ENCODE measurements around the gene OR6N2. TPM values are rescaled to one million over a fixed set of nuclear protein-coding genes. Genes with fewer than 3 reads are reported as not detected.

Gene OR6N2
- total and polyA plus RNA-seq, 2 donors (not counting 1 experiment from before 2014, with no cell fraction given) = not detected

GRCh38 chr1:158814970-158815369, 34.0 kb upstream of the OR6N2 start:
- H3K9ac ChIP-seq (ENCODE audit: insufficient read depth, low read length) = no peak overlapping the region
- H2AFZ ChIP-seq (ENCODE audit: low read length) = no peak overlapping the region
- no peaks in the 10 kb centered on the region for H3K9me3 ChIP-seq (ENCODE audit: control insufficient read depth, insufficient read depth, low read depth, low read length)
- no peak overlapping the region for H3K4me2 ChIP-seq (ENCODE audit: extremely low read depth, insufficient read depth, low read length)
- H3K79me2 ChIP-seq (ENCODE audit: control insufficient read depth, insufficient read depth, low read length) = no peaks in the 10 kb centered on the region
- DNase-seq (ENCODE audit: low read depth in 2 of 2) = no peak
- H3K4me1 ChIP-seq (ENCODE audit: control insufficient read depth, extremely low read depth, insufficient read depth, low read length) = no peaks in the 10 kb centered on the region
- H3K4me3 ChIP-seq (replicated peaks in 1 of 4; ENCODE audit: control extremely low read depth in 1 of 4, insufficient read depth in 1 of 4, low read depth in 3 of 4, low read length in 4 of 4) = no peak overlapping the region
- H3K27me3 ChIP-seq (ENCODE audit: control insufficient read depth, insufficient read depth, low read length) = no peaks in the 10 kb centered on the region
- H3K36me3 ChIP-seq (ENCODE audit: control insufficient read depth, insufficient read depth, low read length) = no peaks in the 10 kb centered on the region
- no peak overlapping the region for H3K27ac ChIP-seq (ENCODE audit: insufficient read depth, low read length)
- no peaks in the 10 kb centered on the region for H4K20me1 ChIP-seq (ENCODE audit: control insufficient read depth, extremely low read depth, insufficient read depth, low read length)
- TF ChIP-seq, protein P1, sequence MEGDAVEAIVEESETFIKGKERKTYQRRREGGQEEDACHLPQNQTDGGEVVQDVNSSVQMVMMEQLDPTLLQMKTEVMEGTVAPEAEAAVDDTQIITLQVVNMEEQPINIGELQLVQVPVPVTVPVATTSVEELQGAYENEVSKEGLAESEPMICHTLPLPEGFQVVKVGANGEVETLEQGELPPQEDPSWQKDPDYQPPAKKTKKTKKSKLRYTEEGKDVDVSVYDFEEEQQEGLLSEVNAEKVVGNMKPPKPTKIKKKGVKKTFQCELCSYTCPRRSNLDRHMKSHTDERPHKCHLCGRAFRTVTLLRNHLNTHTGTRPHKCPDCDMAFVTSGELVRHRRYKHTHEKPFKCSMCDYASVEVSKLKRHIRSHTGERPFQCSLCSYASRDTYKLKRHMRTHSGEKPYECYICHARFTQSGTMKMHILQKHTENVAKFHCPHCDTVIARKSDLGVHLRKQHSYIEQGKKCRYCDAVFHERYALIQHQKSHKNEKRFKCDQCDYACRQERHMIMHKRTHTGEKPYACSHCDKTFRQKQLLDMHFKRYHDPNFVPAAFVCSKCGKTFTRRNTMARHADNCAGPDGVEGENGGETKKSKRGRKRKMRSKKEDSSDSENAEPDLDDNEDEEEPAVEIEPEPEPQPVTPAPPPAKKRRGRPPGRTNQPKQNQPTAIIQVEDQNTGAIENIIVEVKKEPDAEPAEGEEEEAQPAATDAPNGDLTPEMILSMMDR (conservative IDR thresholded peaks at IDR 0.05 in 1 of 2, IDR thresholded peaks at IDR 0.05 in 1 of 2; ENCODE audit: low read depth in 1 of 2, low read length in 2 of 2) = no peak
- TF ChIP-seq EZH2 (IDR thresholded peaks at IDR 0.05; ENCODE audit: low read length, missing control alignments) = no peak

DNA sequence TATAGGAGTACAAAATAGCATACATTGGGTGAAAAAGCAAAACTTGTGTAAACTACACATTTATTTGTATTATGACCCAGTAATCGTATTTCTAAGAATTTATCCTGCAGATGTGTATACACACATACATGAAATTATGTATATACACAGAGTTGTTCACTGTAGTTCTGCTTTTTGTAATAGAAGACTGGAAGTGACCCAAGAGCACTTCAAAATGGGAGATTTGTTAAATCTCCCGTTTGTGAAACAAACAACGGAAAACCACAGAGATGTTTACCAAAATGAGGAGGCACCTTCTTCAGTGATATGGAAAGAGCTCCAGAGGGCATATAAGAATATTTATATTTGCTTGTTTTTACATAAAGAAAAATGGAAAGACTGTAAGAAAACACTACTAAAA, 32.2 kb upstream of the OR6N2 start:
- H3K36me3 ChIP-seq (ENCODE audit: control insufficient read depth, insufficient read depth, low read length) = no peaks in the 10 kb centered on the region
- no peak for DNase-seq (ENCODE audit: low read depth in 2 of 2)
- H3K79me2 ChIP-seq (ENCODE audit: control insufficient read depth, insufficient read depth, low read length) = no peaks in the 10 kb centered on the region
- H3K4me2 ChIP-seq (ENCODE audit: extremely low read depth, insufficient read depth, low read length) = no peak overlapping the region
- no peaks in the 10 kb centered on the region for H3K9me3 ChIP-seq (ENCODE audit: control insufficient read depth, insufficient read depth, low read depth, low read length)
- H2AFZ ChIP-seq (ENCODE audit: low read length) = no peak overlapping the region
- H3K9ac ChIP-seq (ENCODE audit: insufficient read depth, low read length) = no peak overlapping the region
- H3K4me1 ChIP-seq (ENCODE audit: control insufficient read depth, extremely low read depth, insufficient read depth, low read length) = no peaks in the 10 kb centered on the region
- no peak overlapping the region for H3K4me3 ChIP-seq (replicated peaks in 1 of 4; ENCODE audit: control extremely low read depth in 1 of 4, insufficient read depth in 1 of 4, low read depth in 3 of 4, low read length in 4 of 4)
- H4K20me1 ChIP-seq (ENCODE audit: control insufficient read depth, extremely low read depth, insufficient read depth, low read length) = no peaks in the 10 kb centered on the region
- H3K27ac ChIP-seq (ENCODE audit: insufficient read depth, low read length) = no peak overlapping the region
- no peaks in the 10 kb centered on the region for H3K27me3 ChIP-seq (ENCODE audit: control insufficient read depth, insufficient read depth, low read length)
- TF ChIP-seq, protein P1 (conservative IDR thresholded peaks at IDR 0.05 in 1 of 2, IDR thresholded peaks at IDR 0.05 in 1 of 2; ENCODE audit: low read depth in 1 of 2, low read length in 2 of 2) = no peak
- TF ChIP-seq EZH2 (IDR thresholded peaks at IDR 0.05; ENCODE audit: low read length, missing control alignments) = no peak

DNA sequence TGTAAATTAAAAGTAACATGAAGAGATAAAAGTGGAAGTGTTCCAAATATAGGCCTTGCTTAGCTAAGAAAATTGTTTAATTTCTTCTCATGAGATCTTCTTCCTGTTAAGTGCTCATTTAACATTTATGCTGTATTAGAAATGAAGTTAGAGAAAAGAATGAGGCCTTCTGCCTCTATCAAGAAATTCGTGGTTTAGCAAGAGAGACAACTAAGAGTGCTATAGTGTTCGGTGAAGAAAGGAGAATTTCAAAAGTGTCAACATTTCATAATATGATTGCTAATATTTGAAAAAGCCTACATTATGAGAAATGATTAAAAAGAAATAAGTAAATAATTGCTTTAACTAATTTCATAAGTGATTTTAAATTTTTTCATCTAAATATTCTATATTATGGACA, 31.3 kb upstream of the OR6N2 start:
- DNase-seq (ENCODE audit: low read depth in 2 of 2) = no peak
- no peak overlapping the region for H3K4me3 ChIP-seq (replicated peaks in 1 of 4; ENCODE audit: control extremely low read depth in 1 of 4, insufficient read depth in 1 of 4, low read depth in 3 of 4, low read length in 4 of 4)
- H3K4me2 ChIP-seq (ENCODE audit: extremely low read depth, insufficient read depth, low read length) = no peak overlapping the region
- no peaks in the 10 kb centered on the region for H3K27me3 ChIP-seq (ENCODE audit: control insufficient read depth, insufficient read depth, low read length)
- H3K9ac ChIP-seq (ENCODE audit: insufficient read depth, low read length) = no peak overlapping the region
- H3K36me3 ChIP-seq (ENCODE audit: control insufficient read depth, insufficient read depth, low read length) = no peaks in the 10 kb centered on the region
- TF ChIP-seq, protein P1 (conservative IDR thresholded peaks at IDR 0.05 in 1 of 2, IDR thresholded peaks at IDR 0.05 in 1 of 2; ENCODE audit: low read depth in 1 of 2, low read length in 2 of 2) = no peak
- TF ChIP-seq EZH2 (IDR thresholded peaks at IDR 0.05; ENCODE audit: low read length, missing control alignments) = no peak
- H3K4me1 ChIP-seq (ENCODE audit: control insufficient read depth, extremely low read depth, insufficient read depth, low read length) = no peaks in the 10 kb centered on the region
- no peaks in the 10 kb centered on the region for H4K20me1 ChIP-seq (ENCODE audit: control insufficient read depth, extremely low read depth, insufficient read depth, low read length)
- no peak overlapping the region for H2AFZ ChIP-seq (ENCODE audit: low read length)
- H3K9me3 ChIP-seq (ENCODE audit: control insufficient read depth, insufficient read depth, low read depth, low read length) = no peaks in the 10 kb centered on the region
- no peak overlapping the region for H3K27ac ChIP-seq (ENCODE audit: insufficient read depth, low read length)
- no peaks in the 10 kb centered on the region for H3K79me2 ChIP-seq (ENCODE audit: control insufficient read depth, insufficient read depth, low read length)

Data from fibroblast of lung (primary cell).